WTC11 (cell line): ENCODE data around the gene OR11A1. TPM values are rescaled to one million over a fixed set of nuclear protein-coding genes. Genes with fewer than 3 reads are reported as not detected.

Experiments used
- ATAC-seq: fragments of 200-7000 bp; cut with Tn5 transposase; 2 replicates; pipeline ENCODE4 v1.10.0; 2021; ENCODE audit warnings: mild to moderate bottlenecking, moderate library complexity
- CTCF ChIA-PET: fragments of 300-600 bp; sonication (Branson Sonifier 250); formaldehyde crosslinking; loops from one replicate; lab custom pipeline; 2021; ENCODE audit warnings: antibody characterized with exemption; lab: Charles Lee
- POLR2A ChIA-PET: fragments of 350-600 bp; sonication (Branson Sonifier 250); formaldehyde crosslinking; loops from one replicate; lab custom pipeline; 2021; ENCODE audit warnings: antibody characterized with exemption; lab: Charles Lee
- DNase-seq: peaks from one replicate; pipeline ENCODE4 v3.0.0; 2021; ENCODE audit warnings: low spot score
- H3K27ac Mint-ChIP-seq: 2 replicates; pipeline ENCODE4 v1.8.0; 2021; ENCODE audit warnings: mixed read lengths
- H3K27me3 Mint-ChIP-seq: 2 replicates; pipeline ENCODE4 v1.8.0; 2021; ENCODE audit warnings: low read depth, mild to moderate bottlenecking, moderate library complexity, mixed read lengths
- H3K36me3 Mint-ChIP-seq: 2 replicates; pipeline ENCODE4 v1.8.0; 2021; ENCODE audit warnings: mixed read lengths
- H3K4me1 Mint-ChIP-seq: 2 replicates; pipeline ENCODE4 v1.8.0; 2022; ENCODE audit warnings: mixed read lengths
- H3K4me3 Mint-ChIP-seq: 2 replicates; pipeline ENCODE4 v1.8.0; 2021; ENCODE audit warnings: mild to moderate bottlenecking, moderate library complexity, mixed read lengths
- H3K9me3 Mint-ChIP-seq: 2 replicates; pipeline ENCODE4 v1.8.0; 2021; ENCODE audit warnings: mixed read lengths
- ATF6 ChIP-seq: sonication (generic); formaldehyde crosslinking; IDR thresholded peaks from 2 replicates; pipeline ENCODE4 v1.8.1; 2023; ENCODE audit warnings: mild to moderate bottlenecking, missing genetic modification reagents
- EMX1 ChIP-seq: fragments of 250-450 bp; sonication (Bioruptor Pico); IDR thresholded peaks from 2 replicates; pipeline ENCODE4 v1.8.0; 2021; ENCODE audit warnings: mild to moderate bottlenecking
- FOXJ3 ChIP-seq: sonication (generic); formaldehyde crosslinking; IDR thresholded peaks from 2 replicates; pipeline ENCODE4 v1.9.0; 2021; ENCODE audit warnings: missing genetic modification reagents, mild to moderate bottlenecking, borderline replicate concordance
- MYBL2 ChIP-seq: sonication (generic); formaldehyde crosslinking; IDR thresholded peaks from 2 replicates; pipeline ENCODE4 v1.8.1; 2023; ENCODE audit warnings: mild to moderate bottlenecking, moderate library complexity, missing genetic modification reagents
- NR2C2 ChIP-seq: sonication (generic); formaldehyde crosslinking; IDR thresholded peaks from 2 replicates; pipeline ENCODE4 v1.8.0; 2022; ENCODE audit warnings: mild to moderate bottlenecking, missing genetic modification reagents
- TCF7 ChIP-seq: sonication (generic); formaldehyde crosslinking; IDR thresholded peaks from 2 replicates; pipeline ENCODE4 v1.8.0; 2022; ENCODE audit warnings: mild to moderate bottlenecking, low read depth, missing genetic modification reagents, moderate library complexity
- ZNF219 ChIP-seq: sonication (generic); formaldehyde crosslinking; IDR thresholded peaks from 2 replicates; pipeline ENCODE4 v1.8.0; 2023; ENCODE audit warnings: missing genetic modification reagents, mild to moderate bottlenecking, borderline replicate concordance
- ZNF317 ChIP-seq: sonication (generic); formaldehyde crosslinking; IDR thresholded peaks from 2 replicates; pipeline ENCODE4 v1.8.1; 2023; ENCODE audit warnings: low read depth, mild to moderate bottlenecking, moderate library complexity, missing genetic modification reagents, borderline replicate concordance
- ZNF396 ChIP-seq: fragments of 250-450 bp; sonication (Bioruptor Pico); IDR thresholded peaks from 2 replicates; pipeline ENCODE4 v1.8.0; 2021; ENCODE audit warnings: mild to moderate bottlenecking, moderate library complexity, borderline replicate concordance
- ZNF532 ChIP-seq: fragments of 250-450 bp; sonication (Bioruptor Pico); IDR thresholded peaks from 2 replicates; pipeline ENCODE4 v1.9.0; 2021; ENCODE audit warnings: mild to moderate bottlenecking, borderline replicate concordance
- total RNA-seq: library from RNA; stranded (reverse); gene quantifications from 3 replicates; pipeline ENCODE4 v1.2.3, GENCODE V29; 2021
- TF ChIP-seq, protein P1 (sequence below): sonication (generic); formaldehyde crosslinking; conservative IDR thresholded peaks from 2 replicates; pipeline ENCODE4 v1.8.1; 2023; ENCODE audit warnings: mild to moderate bottlenecking, low read depth, missing genetic modification reagents, moderate library complexity
- TF ChIP-seq, protein P2 (sequence below): fragments of 200-600 bp; IDR thresholded peaks from 2 replicates; pipeline ENCODE4 v1.8.0; 2022; ENCODE audit warnings: antibody characterized with exemption
- TF ChIP-seq, protein P3 (sequence below): fragments of 250-450 bp; sonication (Bioruptor Pico); conservative IDR thresholded peaks from 2 replicates; pipeline ENCODE4 v1.9.0; 2021; ENCODE audit warnings: mild to moderate bottlenecking

OR11A1 gene
- total RNA-seq, 1 experiment from 2014 or later: not detected

DNA sequence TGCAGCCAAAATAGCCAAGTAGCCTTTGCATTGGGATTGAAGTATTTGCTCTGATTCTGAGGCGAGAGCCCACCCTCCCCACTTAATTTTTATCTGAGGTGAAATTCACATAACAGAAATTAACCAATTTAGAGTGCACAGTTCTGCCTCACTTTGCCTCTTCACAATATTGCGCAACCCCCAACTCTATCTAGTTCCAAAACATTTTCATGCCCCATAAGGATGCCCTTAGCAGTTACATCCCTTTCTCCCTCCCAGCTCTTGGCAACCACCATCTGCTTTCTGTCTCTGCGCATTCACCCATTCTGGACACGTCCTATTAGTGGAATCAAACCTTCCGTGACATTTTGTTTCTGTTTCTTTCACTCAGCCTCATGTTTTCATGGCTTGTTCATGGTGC, 21.9 kb upstream of the OR11A1 start:
- ATAC-seq: no peak
- no peak overlapping the region for H3K27ac Mint-ChIP-seq
- peaks cover 14% of the 10 kb centered on the region for H3K9me3 Mint-ChIP-seq
- H3K36me3 Mint-ChIP-seq: no peaks in the 10 kb centered on the region
- H3K4me3 Mint-ChIP-seq: no peak overlapping the region
- ChIA-PET POLR2A (no interaction called here), CTCF (interaction anchor here (1.1 kb wide), 1 partner anchor 406 kb away, joined by 3 read pairs; no protein-coding TSS in a partner anchor)
- no peak for DNase-seq
- no peaks in the 10 kb centered on the region for H3K4me1 Mint-ChIP-seq
- peaks cover 7% of the 10 kb centered on the region for H3K27me3 Mint-ChIP-seq
- TF ChIP-seq ZNF532 (CRISPR knock-in tag): no peak
- TF ChIP-seq ZNF317 (CRISPR knock-in tag): no peak
- no peak for TF ChIP-seq NR2C2 (CRISPR knock-in tag)
- no peak for TF ChIP-seq ZNF396
- TF ChIP-seq EMX1 (CRISPR knock-in tag): no peak
- no peak for TF ChIP-seq ZNF219 (CRISPR knock-in tag)
- no peak for TF ChIP-seq ATF6 (CRISPR knock-in tag)
- TF ChIP-seq TCF7: no peak
- TF ChIP-seq, protein P1, sequence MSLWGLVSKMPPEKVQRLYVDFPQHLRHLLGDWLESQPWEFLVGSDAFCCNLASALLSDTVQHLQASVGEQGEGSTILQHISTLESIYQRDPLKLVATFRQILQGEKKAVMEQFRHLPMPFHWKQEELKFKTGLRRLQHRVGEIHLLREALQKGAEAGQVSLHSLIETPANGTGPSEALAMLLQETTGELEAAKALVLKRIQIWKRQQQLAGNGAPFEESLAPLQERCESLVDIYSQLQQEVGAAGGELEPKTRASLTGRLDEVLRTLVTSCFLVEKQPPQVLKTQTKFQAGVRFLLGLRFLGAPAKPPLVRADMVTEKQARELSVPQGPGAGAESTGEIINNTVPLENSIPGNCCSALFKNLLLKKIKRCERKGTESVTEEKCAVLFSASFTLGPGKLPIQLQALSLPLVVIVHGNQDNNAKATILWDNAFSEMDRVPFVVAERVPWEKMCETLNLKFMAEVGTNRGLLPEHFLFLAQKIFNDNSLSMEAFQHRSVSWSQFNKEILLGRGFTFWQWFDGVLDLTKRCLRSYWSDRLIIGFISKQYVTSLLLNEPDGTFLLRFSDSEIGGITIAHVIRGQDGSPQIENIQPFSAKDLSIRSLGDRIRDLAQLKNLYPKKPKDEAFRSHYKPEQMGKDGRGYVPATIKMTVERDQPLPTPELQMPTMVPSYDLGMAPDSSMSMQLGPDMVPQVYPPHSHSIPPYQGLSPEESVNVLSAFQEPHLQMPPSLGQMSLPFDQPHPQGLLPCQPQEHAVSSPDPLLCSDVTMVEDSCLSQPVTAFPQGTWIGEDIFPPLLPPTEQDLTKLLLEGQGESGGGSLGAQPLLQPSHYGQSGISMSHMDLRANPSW: no peak
- TF ChIP-seq MYBL2 (CRISPR knock-in tag): no peak
- TF ChIP-seq FOXJ3: no peak
- TF ChIP-seq, protein P2, sequence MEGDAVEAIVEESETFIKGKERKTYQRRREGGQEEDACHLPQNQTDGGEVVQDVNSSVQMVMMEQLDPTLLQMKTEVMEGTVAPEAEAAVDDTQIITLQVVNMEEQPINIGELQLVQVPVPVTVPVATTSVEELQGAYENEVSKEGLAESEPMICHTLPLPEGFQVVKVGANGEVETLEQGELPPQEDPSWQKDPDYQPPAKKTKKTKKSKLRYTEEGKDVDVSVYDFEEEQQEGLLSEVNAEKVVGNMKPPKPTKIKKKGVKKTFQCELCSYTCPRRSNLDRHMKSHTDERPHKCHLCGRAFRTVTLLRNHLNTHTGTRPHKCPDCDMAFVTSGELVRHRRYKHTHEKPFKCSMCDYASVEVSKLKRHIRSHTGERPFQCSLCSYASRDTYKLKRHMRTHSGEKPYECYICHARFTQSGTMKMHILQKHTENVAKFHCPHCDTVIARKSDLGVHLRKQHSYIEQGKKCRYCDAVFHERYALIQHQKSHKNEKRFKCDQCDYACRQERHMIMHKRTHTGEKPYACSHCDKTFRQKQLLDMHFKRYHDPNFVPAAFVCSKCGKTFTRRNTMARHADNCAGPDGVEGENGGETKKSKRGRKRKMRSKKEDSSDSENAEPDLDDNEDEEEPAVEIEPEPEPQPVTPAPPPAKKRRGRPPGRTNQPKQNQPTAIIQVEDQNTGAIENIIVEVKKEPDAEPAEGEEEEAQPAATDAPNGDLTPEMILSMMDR: no peak
- TF ChIP-seq, protein P3, sequence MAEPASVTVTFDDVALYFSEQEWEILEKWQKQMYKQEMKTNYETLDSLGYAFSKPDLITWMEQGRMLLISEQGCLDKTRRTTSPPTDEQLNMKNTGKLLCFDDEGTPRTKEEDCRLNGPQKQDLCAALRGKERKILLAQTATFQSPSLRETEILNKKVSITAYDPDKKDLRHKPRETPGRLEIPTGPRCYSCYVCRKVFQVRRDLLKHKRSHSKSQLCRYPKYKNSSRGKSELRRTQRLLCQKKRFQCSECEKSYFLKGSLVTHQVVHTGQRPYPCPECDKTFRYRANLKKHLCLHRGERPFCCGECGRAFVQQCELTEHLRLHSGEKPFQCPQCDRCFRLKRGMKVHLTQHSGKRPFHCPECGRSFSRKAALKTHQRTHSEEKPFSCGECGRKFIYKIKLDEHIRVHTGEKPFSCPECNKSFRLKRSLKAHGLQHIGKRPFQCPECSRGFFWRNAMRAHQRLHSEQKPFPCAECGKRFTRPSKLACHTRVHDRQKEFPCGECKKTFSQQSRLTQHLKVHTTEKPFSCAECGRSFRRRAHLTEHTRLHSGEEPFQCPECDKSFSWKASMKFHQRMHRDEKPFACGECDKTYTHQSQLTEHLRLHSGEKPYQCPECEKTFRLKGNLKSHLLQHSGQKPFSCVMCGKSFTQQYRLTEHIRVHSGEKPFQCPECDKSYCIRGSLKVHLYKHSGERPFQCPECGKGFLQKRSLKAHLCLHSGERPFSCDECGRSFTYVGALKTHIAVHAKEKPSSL: no peak
